GM13977 (cell line): ENCODE measurements around the gene USP4.

ENCODE experiments used
- DNase-seq: peaks from one replicate; pipeline ENCODE4 v3.0.0; 2012; ENCODE audit warnings: low spot score
- CTCF ChIP-seq: IDR thresholded peaks from 2 replicates; pipeline ENCODE4 v1.5.1; 2012; ENCODE audit warnings: mild to moderate bottlenecking, control low read depth; ENCODE audit not compliant: insufficient read depth; ENCODE audit errors: extremely low read depth, missing control alignments
- in situ Hi-C: fragments of 300-500 bp; cut with MboI; formaldehyde crosslinking; loops from one replicate; pipeline ENCODE4 v1.12.0; 2022; ENCODE audit warnings: low sequenced_read_pairs, low pct_unique_long_range_greater_than_20kb, mixed read lengths, inconsistent platforms; ENCODE audit not compliant: unreplicated experiment

Gene USP4

GRCh38 chr3:49266410-49267095 lies 73.3 kb downstream of the USP4 start:
- no peak for DNase-seq
- no peak for TF ChIP-seq CTCF

GRCh38 chr3:49265661-49266386 lies 74.0 kb downstream of the USP4 start:
- in situ Hi-C loops, result no loop called here
- DNase-seq, result no peak
- no peak for TF ChIP-seq CTCF

More at GRCh38 chr3:49266410-49267095, 73.3 kb downstream of the USP4 start:
- in situ Hi-C loops, result no loop called here

- in situ Hi-C loops, result no loop called here
- DNase-seq, result no peak
- no peak for TF ChIP-seq CTCF
These were observed 76.5 kb downstream of the USP4 start for GRCh38 chr3:49263159-49263889.

- DNase-seq, result no peak
- in situ Hi-C loops, result no loop called here
- TF ChIP-seq CTCF, result no peak
These were observed 79.0 kb downstream of the USP4 start for GRCh38 chr3:49260806-49261324.

GRCh38 chr3:49257187-49257586 lies 82.7 kb downstream of the USP4 start:
- DNase-seq, result no peak

More at GRCh38 chr3:49257187-49257586, 82.7 kb downstream of the USP4 start:
- in situ Hi-C loops, result no loop called here
- TF ChIP-seq CTCF, result no peak
